Osteocyte (in vitro differentiated cells): ENCODE measurements around the gene NCOA5. TPM values are rescaled to one million over a fixed set of nuclear protein-coding genes. Genes with fewer than 3 reads are reported as not detected.
A peak's percentile ranks its signal among the peaks of the same experiment; 100 is the strongest.
"Not testable (repeated sequence)": the region's sequence is repeated elsewhere in the genome, so short reads cannot be mapped to it uniquely, and the experiment has no call there.

Experiments used
- DNase-seq: peaks from one replicate; pipeline ENCODE4 v3.0.0; 2021; ENCODE audit warnings: mixed read lengths; ENCODE audit not compliant: unreplicated experiment; ENCODE audit errors: extremely low spot score
- H3K27ac Mint-ChIP-seq: one replicate; pipeline ENCODE4 v1.8.0; 2021; ENCODE audit warnings: mild to moderate bottlenecking, mixed read lengths; ENCODE audit not compliant: unreplicated experiment
- H3K27me3 Mint-ChIP-seq: one replicate; pipeline ENCODE4 v1.8.0; 2021; ENCODE audit warnings: mixed read lengths; ENCODE audit not compliant: unreplicated experiment
- H3K36me3 Mint-ChIP-seq: one replicate; pipeline ENCODE4 v1.8.0; 2021; ENCODE audit warnings: mixed read lengths; ENCODE audit not compliant: unreplicated experiment
- H3K4me1 Mint-ChIP-seq: one replicate; pipeline ENCODE4 v1.8.0; 2021; ENCODE audit warnings: mixed read lengths; ENCODE audit not compliant: unreplicated experiment
- H3K4me3 Mint-ChIP-seq: one replicate; pipeline ENCODE4 v1.8.0; 2021; ENCODE audit warnings: mild to moderate bottlenecking, moderate library complexity, mixed read lengths; ENCODE audit not compliant: unreplicated experiment
- H3K9me3 Mint-ChIP-seq: one replicate; pipeline ENCODE4 v1.8.0; 2021; ENCODE audit warnings: mixed read lengths; ENCODE audit not compliant: unreplicated experiment
- total RNA-seq: library from RNA; stranded (reverse); gene quantifications from 2 replicates; pipeline ENCODE4 v1.2.1, GENCODE V29; 2021
- TF ChIP-seq, protein P1 (sequence below): fragments of 200-600 bp; sonication (generic); IDR thresholded peaks from 2 replicates; pipeline ENCODE4 v1.5.0; 2021; ENCODE audit warnings: antibody characterized with exemption, mild to moderate bottlenecking, moderate library complexity

NCOA5 gene
- total RNA-seq, 1 donor from 2014 or later = 39.0 TPM

DNA sequence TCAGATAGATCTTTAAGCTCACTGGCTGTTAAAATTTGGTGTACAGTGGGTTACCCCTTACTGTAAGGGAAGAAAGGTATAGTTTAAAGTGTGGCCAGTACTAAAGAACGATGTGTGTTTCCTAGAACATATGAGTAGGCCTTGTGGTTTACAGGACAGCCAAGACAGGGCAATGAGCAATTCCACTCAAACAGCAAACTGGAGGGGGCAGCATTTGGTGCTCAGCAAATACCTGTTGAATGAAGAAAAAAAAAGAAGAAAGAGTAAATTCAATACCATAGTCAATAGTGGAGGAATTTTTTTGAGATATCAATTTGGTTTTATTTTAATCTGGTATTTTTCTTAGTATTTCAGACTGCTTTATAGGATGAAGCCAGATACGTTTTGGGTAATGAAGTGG lies 3.8 kb upstream of the NCOA5 start:
- Mint-ChIP-seq H3K27me3 (peaks cover 33% of the 10 kb centered on the region), H3K4me3 (no peak overlapping the region), H3K36me3 (no peaks in the 10 kb centered on the region), H3K9me3 (no peaks in the 10 kb centered on the region), H3K4me1 (peaks cover 13% of the 10 kb centered on the region), H3K27ac (no peak overlapping the region)
- TF ChIP-seq, protein P1, sequence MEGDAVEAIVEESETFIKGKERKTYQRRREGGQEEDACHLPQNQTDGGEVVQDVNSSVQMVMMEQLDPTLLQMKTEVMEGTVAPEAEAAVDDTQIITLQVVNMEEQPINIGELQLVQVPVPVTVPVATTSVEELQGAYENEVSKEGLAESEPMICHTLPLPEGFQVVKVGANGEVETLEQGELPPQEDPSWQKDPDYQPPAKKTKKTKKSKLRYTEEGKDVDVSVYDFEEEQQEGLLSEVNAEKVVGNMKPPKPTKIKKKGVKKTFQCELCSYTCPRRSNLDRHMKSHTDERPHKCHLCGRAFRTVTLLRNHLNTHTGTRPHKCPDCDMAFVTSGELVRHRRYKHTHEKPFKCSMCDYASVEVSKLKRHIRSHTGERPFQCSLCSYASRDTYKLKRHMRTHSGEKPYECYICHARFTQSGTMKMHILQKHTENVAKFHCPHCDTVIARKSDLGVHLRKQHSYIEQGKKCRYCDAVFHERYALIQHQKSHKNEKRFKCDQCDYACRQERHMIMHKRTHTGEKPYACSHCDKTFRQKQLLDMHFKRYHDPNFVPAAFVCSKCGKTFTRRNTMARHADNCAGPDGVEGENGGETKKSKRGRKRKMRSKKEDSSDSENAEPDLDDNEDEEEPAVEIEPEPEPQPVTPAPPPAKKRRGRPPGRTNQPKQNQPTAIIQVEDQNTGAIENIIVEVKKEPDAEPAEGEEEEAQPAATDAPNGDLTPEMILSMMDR = no peak
- no peak for DNase-seq

DNA sequence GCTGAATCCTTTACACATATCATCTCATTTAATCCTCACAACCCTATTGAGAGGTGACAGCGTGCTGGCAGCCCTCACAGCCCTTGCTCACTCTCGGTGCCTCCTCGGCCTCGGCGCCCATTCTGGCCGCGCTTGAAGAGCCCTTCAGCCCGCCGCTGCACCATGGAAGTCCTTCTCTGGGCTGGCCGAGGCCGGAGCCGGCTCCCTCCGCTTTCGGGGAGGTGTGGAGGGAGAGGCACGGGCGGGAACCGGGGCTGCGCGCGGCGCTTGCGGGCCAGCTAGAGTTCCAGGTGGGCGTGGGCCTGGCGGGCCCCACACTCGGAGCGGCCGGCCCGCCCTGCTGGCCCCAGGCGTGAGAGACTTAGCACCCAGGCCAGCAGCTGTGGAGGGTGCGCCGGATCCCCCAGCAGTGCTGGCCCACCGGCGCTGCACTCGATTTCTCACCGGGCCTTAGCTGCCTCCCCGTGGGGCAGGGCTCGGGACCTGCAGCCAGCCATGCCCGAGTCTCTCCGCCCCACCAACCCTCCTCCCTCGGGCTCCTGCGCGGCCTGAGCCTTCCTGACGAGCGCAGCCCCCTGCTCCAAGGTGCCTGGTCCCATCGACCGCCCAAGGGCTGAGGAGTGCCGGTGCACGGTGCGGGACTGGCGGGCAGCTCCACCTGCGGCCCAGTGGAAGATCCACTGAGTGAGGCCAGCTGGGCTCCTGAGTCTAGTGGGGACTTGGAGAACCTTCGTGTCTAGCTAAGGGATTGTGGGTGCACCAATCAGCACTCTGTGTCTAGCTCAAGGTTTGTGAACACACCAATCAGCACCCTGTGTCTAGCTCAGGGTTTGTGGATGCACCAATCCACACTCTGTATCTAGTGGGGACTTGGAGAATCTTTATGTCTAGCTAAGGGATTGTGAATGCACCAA lies 2.1 kb upstream of the NCOA5 start:
- not testable (repeated sequence) for H3K27ac Mint-ChIP-seq, DNase-seq, H3K9me3 Mint-ChIP-seq, H3K36me3 Mint-ChIP-seq, H3K4me3 Mint-ChIP-seq
- Mint-ChIP-seq H3K27me3 (peaks cover 22% of the 10 kb centered on the region), H3K4me1 (peaks cover 28% of the 10 kb centered on the region)

DNA sequence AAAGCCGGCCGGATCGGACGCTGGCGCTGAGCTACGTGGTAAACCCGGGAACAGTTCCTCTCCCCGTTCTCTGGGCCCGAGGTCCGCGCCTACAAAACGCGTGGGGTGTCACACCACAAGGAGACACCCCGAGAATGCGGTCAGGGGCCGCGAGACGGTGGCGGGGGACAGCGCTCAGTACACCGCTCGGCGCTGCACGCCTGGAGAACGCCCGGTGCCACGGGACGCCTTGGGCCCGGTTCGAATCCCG lies 670 bp downstream of the NCOA5 start:
- Mint-ChIP-seq H3K27ac (peak overlapping the region; percentile 90), H3K4me3 (peak overlapping the region; percentile 87), H3K9me3 (no peaks in the 10 kb centered on the region), H3K4me1 (peaks cover 51% of the 10 kb centered on the region), H3K27me3 (peaks cover 7% of the 10 kb centered on the region), H3K36me3 (no peaks in the 10 kb centered on the region)
- TF ChIP-seq, protein P1 = no peak
- peak; percentile 86 for DNase-seq

DNA sequence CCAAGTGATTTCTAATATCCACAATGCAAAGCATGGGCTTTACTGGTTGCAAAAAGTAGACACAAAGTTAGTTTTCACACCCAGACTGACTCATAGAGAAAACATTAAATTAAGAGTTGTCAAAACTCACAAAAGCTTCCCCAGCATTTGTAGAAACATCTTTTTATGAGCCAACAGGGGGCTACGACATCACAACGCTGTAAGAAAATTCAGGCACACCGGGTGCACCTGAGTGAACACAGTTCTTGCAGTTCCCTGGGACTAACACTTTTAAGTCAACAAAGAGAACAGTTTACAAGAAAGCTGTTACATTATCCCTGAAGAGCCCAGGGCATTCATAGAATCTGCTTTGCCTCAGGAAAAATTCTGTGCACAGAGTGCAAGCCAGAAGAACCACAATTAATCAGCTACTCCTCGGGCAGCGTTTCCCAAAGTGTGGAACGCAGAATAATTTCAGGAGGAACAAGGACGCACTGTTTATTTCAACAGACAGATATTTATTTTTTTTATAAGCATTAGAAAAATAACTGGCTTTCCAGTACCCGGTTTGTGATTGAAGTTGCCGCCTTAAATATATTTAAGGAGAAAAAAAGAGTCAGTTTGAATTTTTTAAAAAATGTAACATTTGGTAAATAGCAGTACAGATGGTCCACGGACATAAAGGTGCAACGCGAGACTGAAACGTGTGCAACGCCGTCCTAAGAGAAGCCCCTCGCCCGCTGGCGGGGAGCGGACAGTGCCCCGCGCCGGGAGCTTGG lies 1.2 kb downstream of the NCOA5 start:
- Mint-ChIP-seq H3K9me3 (no peaks in the 10 kb centered on the region), H3K27me3 (peaks cover 5% of the 10 kb centered on the region), H3K36me3 (no peaks in the 10 kb centered on the region), H3K27ac (peak overlapping the region; percentile 90), H3K4me1 (peaks cover 51% of the 10 kb centered on the region), H3K4me3 (peak overlapping the region; percentile 87)
- TF ChIP-seq, protein P1 = no peak
- DNase-seq = no peak

DNA sequence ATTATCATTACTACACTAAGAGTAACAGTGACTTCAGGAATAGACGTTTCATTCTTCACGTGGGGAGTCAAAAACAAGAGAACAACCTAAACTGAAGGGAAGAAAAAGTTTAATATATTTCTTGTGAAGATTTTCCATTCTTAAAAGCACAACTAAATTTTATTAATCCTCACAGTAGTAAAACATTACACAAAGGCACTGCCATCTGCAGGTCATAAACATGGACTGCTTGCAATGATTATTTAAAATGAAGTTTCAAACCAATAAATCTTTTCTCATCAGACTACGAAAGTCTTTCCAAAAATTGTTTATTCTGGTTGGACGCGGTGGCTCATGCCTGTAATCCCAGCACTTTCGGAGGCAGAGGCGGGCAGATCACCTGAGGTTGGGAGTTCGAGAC lies 2.6 kb downstream of the NCOA5 start:
- no peaks in the 10 kb centered on the region for H3K9me3 Mint-ChIP-seq
- no peaks in the 10 kb centered on the region for H3K27me3 Mint-ChIP-seq
- DNase-seq = no peak
- H3K27ac Mint-ChIP-seq = no peak overlapping the region
- peak overlapping the region; percentile 54 for H3K4me3 Mint-ChIP-seq
- H3K36me3 Mint-ChIP-seq = no peaks in the 10 kb centered on the region
- H3K4me1 Mint-ChIP-seq = peaks cover 58% of the 10 kb centered on the region
- TF ChIP-seq, protein P1 = peak; percentile 58
